Mesenchymal stem cell (in vitro differentiated cells and primary cell): ENCODE measurements around the gene BNIP3.
A peak's percentile ranks its signal among the peaks of the same experiment; 100 is the strongest.

Source experiments
- DNase-seq: peaks from one replicate; pipeline ENCODE4 v3.0.0-alpha.2; 2013
- H2AFZ ChIP-seq: one replicate; pipeline ENCODE4 v1.6.1; 2013; ENCODE audit warnings: low read depth, mild to moderate bottlenecking, control low read depth, inconsistent platforms, low read length, moderate library complexity
- H2AK5ac ChIP-seq: 2 replicates; pipeline ENCODE4 v1.6.1; 2013; ENCODE audit warnings: low read length, moderate library complexity, mild to moderate bottlenecking, inconsistent platforms; ENCODE audit not compliant: severe bottlenecking
- H2BK120ac ChIP-seq: one replicate; pipeline ENCODE4 v1.6.1; 2013; ENCODE audit warnings: low read depth, mild to moderate bottlenecking, inconsistent platforms, low read length, moderate library complexity
- H2BK12ac ChIP-seq, 2 experiments: one replicate each; pipeline ENCODE4 v1.6.1; 2013; ENCODE audit warnings: inconsistent platforms in 2 of 2, low read length in 2 of 2, mild to moderate bottlenecking in 2 of 2, moderate library complexity in 2 of 2, control low read depth in 1 of 2
- H2BK15ac ChIP-seq: one replicate; pipeline ENCODE4 v1.6.1; 2013; ENCODE audit warnings: mild to moderate bottlenecking, low read depth, inconsistent platforms; ENCODE audit not compliant: poor library complexity, severe bottlenecking
- H2BK5ac ChIP-seq: 2 replicates; pipeline ENCODE4 v1.6.1; 2013; ENCODE audit warnings: low read depth, mild to moderate bottlenecking, low read length, control low read depth, inconsistent platforms; ENCODE audit not compliant: poor library complexity, severe bottlenecking
- H3K14ac ChIP-seq, 2 experiments: one replicate each; pipeline ENCODE4 v1.6.1; 2013; ENCODE audit warnings: inconsistent platforms in 2 of 2, low read length in 2 of 2, control low read depth in 1 of 2, mild to moderate bottlenecking in 1 of 2, moderate library complexity in 1 of 2
- H3K18ac ChIP-seq, 2 experiments: one replicate each; pipeline ENCODE4 v1.6.1; 2013; ENCODE audit warnings: inconsistent platforms in 2 of 2, low read length in 2 of 2, control low read depth in 1 of 2, low read depth in 1 of 2, mild to moderate bottlenecking in 1 of 2
- H3K23ac ChIP-seq, 2 experiments: one replicate each; pipeline ENCODE4 v1.6.1; 2013; ENCODE audit warnings: inconsistent platforms in 2 of 2, low read length in 2 of 2, mild to moderate bottlenecking in 2 of 2, moderate library complexity in 2 of 2, control low read depth in 1 of 2
- H3K27ac ChIP-seq: 2 replicates; pipeline ENCODE4 v1.5.1; 2013; ENCODE audit warnings: mild to moderate bottlenecking, moderate library complexity, low read length, control low read depth, inconsistent platforms; ENCODE audit not compliant: poor library complexity, severe bottlenecking
- H3K27me3 ChIP-seq, 2 experiments: 2 replicates each; pipeline versions ENCODE4 v1.6.1 to v1.7.0; 2013; ENCODE audit warnings: low read length in 2 of 2, mild to moderate bottlenecking in 2 of 2, moderate library complexity in 2 of 2, control low read depth in 1 of 2, inconsistent platforms in 1 of 2; ENCODE audit not compliant: control insufficient read depth in 1 of 2, insufficient read depth in 1 of 2
- H3K36me3 ChIP-seq, 2 experiments: 2 replicates each; pipeline versions ENCODE4 v1.6.1 to v1.7.0; 2013; ENCODE audit warnings: low read length in 2 of 2, control low read depth in 1 of 2, inconsistent platforms in 1 of 2, low read depth in 1 of 2, mild to moderate bottlenecking in 1 of 2; ENCODE audit not compliant: insufficient read depth in 2 of 2, control insufficient read depth in 1 of 2
- H3K4ac ChIP-seq, 2 experiments: one replicate each; pipeline ENCODE4 v1.6.1; 2013; ENCODE audit warnings: inconsistent platforms in 2 of 2, low read length in 2 of 2, mild to moderate bottlenecking in 2 of 2, moderate library complexity in 2 of 2, control low read depth in 1 of 2, low read depth in 1 of 2
- H3K4me1 ChIP-seq: 2 replicates; pipeline ENCODE4 v1.6.1; 2013; ENCODE audit warnings: low read depth, low read length, control low read depth; ENCODE audit not compliant: control insufficient read depth, insufficient read depth
- H3K4me2 ChIP-seq: 2 replicates; pipeline ENCODE4 v1.6.1; 2013; ENCODE audit warnings: low read length, mild to moderate bottlenecking, inconsistent platforms; ENCODE audit not compliant: poor library complexity, severe bottlenecking
- H3K4me3 ChIP-seq, 2 experiments: 2 replicates each; pipeline versions ENCODE4 v1.5.1 to v1.7.0; 2013; ENCODE audit warnings: low read length in 2 of 2, mild to moderate bottlenecking in 2 of 2, control low read depth in 1 of 2, low read depth in 1 of 2; ENCODE audit not compliant: insufficient read depth in 1 of 2
- H3K79me1 ChIP-seq: replicated peaks from 2 replicates; pipeline ENCODE4 v1.6.1; 2013; ENCODE audit warnings: mild to moderate bottlenecking, control low read depth, low read length, inconsistent platforms; ENCODE audit not compliant: poor library complexity, severe bottlenecking
- H3K9ac ChIP-seq: 2 replicates; pipeline ENCODE4 v1.7.0; 2013; ENCODE audit warnings: mild to moderate bottlenecking, low read length, moderate library complexity
- H3K9me3 ChIP-seq: 2 replicates; pipeline ENCODE4 v1.7.0; 2013; ENCODE audit warnings: mild to moderate bottlenecking, low read length; ENCODE audit not compliant: control insufficient read depth
- H4K8ac ChIP-seq: one replicate; pipeline ENCODE4 v1.6.1; 2013; ENCODE audit warnings: inconsistent platforms, mild to moderate bottlenecking, low read length, moderate library complexity
- H4K91ac ChIP-seq: one replicate; pipeline ENCODE4 v1.6.1; 2013; ENCODE audit warnings: mild to moderate bottlenecking, low read length, inconsistent platforms
- WGBS: methylation state at CpG from one replicate; pipeline ENCODE4 v1.1.7; 2013; ENCODE audit warnings: mixed read lengths; 5-methylcytosine and 5-hydroxymethylcytosine counted together

BNIP3 gene

DNA sequence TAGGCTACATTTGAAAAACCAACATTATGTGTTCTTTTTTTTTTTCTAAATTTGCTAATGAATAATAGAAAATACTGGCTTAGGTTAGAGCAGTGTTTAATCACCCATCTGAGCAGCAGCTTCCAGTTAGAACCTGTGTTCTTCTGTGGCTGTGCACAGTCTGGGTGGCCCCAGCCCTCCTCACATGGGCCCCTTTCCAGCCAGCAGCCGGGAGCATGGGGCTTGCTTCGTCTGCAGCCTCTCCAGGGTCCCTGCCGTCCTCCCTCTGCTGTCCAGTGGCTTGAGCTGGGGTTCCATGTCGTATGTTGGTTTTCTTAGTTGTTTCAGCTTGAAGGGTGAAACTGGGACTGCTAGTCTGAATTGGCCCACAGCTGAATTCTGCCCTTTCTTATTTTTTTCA lies 37.3 kb downstream of the BNIP3 start:
- peaks cover 45 to 89% of the 10 kb centered on the region in 2 experiments for H3K36me3 ChIP-seq
- H3K9ac ChIP-seq: no peak overlapping the region
- no peaks in the 10 kb centered on the region for H3K27me3 ChIP-seq
- no peak overlapping the region for H3K18ac ChIP-seq
- H2AK5ac ChIP-seq: peak overlapping the region; percentile 33
- peak overlapping the region; percentile 33 for H3K4me2 ChIP-seq
- H2BK12ac ChIP-seq: no peak overlapping the region
- H2BK120ac ChIP-seq: no peak overlapping the region
- peak overlapping the region; percentile 84 for H3K27ac ChIP-seq
- H3K4me1 ChIP-seq: peaks cover 43% of the 10 kb centered on the region
- no peak overlapping the region for H3K23ac ChIP-seq
- H3K79me1 ChIP-seq: peaks cover 32% of the 10 kb centered on the region
- H3K4ac ChIP-seq: no peak overlapping the region
- no peak overlapping the region for H4K8ac ChIP-seq
- no peak overlapping the region for H3K14ac ChIP-seq
- 96% methylated on average over 4 of the region's 4 CpGs for WGBS
- H3K9me3 ChIP-seq: no peaks in the 10 kb centered on the region
- no peak overlapping the region for H3K4me3 ChIP-seq
- H2BK15ac ChIP-seq: no peak overlapping the region
- no peak overlapping the region for H2AFZ ChIP-seq
- no peak overlapping the region for H4K91ac ChIP-seq
- no peak for DNase-seq
- H2BK5ac ChIP-seq: no peak overlapping the region

DNA sequence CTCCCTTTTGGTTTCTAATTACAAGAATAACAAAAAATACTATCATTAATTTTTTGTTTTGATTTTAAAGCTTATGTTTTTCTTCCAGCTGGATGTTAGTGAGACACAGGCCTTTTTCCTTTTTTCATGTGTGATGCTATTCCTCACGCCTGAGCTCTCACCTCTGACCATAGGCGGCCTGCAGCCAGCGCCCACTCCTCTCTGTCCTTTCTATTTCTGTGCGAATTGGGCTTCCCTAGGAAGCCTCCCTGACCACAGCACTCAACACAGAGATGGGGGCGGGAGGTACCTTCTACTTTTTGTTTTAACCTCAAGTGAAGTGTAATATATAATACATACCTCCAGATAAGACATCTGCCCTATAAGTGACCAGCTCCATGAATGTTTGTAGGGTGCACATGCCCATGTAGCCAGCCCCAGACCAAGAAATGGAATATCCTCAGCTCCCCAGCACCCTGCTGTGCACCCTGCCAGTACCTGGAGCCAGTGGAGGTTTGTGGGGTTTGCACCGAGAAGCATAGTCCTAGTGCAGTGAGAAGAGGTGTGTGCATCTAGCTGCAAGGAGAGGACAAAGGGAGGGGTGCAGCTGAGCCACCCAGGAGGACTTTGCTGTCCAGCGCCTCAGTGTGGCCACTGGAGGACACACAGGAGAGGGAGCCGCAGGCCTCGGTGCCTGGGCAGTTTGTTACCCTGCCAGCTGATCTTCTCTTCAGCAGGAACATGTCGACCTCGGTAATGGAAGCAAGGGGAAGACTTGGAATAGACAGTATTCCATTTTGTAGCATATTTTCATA lies 38.5 kb downstream of the BNIP3 start:
- DNase-seq: peak; percentile 10
- no peaks in the 10 kb centered on the region for H3K9me3 ChIP-seq
- no peak overlapping the region for H2AFZ ChIP-seq
- no peak overlapping the region for H3K9ac ChIP-seq
- peaks cover 32% of the 10 kb centered on the region for H3K4me1 ChIP-seq
- WGBS: 91% methylated on average over 8 of the region's 11 CpGs
- peak overlapping the region; percentile 34 for H4K91ac ChIP-seq
- H2BK15ac ChIP-seq: no peak overlapping the region
- H3K23ac ChIP-seq: no peak overlapping the region
- H2BK120ac ChIP-seq: no peak overlapping the region
- no peak overlapping the region for H3K4me2 ChIP-seq
- H2AK5ac ChIP-seq: no peak overlapping the region
- H3K18ac ChIP-seq: no peak overlapping the region
- peak overlapping the region in 1 of 2 experiments; percentile 13 for H3K4ac ChIP-seq
- no peak overlapping the region for H2BK12ac ChIP-seq
- no peaks in the 10 kb centered on the region for H3K27me3 ChIP-seq
- H3K27ac ChIP-seq: no peak overlapping the region
- peaks cover 28% of the 10 kb centered on the region for H3K79me1 ChIP-seq
- peak overlapping the region; percentile 7 for H4K8ac ChIP-seq
- H2BK5ac ChIP-seq: no peak overlapping the region
- peaks cover 41 to 86% of the 10 kb centered on the region in 2 experiments for H3K36me3 ChIP-seq
- H3K14ac ChIP-seq: no peak overlapping the region
- H3K4me3 ChIP-seq: no peak overlapping the region

DNA sequence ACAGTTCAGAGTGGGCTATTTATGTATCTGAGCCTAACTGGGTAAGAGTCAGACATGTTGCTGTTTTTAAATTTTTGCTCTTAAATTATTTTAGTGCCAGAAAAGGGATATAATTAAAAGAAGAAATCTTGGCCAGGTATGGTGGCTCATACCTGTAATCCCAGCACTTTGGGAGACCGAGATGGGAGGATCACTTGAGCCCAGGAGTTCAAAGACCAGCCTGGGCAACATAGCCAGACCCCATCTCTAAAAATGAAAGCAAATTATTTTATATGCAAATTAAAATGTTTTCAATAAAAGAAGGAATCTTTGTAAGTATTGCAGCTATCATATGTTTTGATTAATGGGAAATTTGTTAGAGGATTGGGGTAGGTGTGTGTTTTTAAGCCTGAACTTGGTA lies 39.3 kb downstream of the BNIP3 start:
- H3K4ac ChIP-seq: no peak overlapping the region
- no peaks in the 10 kb centered on the region for H3K9me3 ChIP-seq
- peaks cover 45 to 79% of the 10 kb centered on the region in 2 experiments for H3K36me3 ChIP-seq
- no peak overlapping the region for H3K4me2 ChIP-seq
- H3K4me1 ChIP-seq: peaks cover 33% of the 10 kb centered on the region
- no peak overlapping the region for H2AK5ac ChIP-seq
- no peak overlapping the region for H4K91ac ChIP-seq
- no peak overlapping the region for H2BK15ac ChIP-seq
- WGBS: 88% methylated on average over 1 of the region's 1 CpG
- H3K14ac ChIP-seq: no peak overlapping the region
- H2AFZ ChIP-seq: no peak overlapping the region
- no peak overlapping the region for H3K27ac ChIP-seq
- H2BK12ac ChIP-seq: no peak overlapping the region
- H3K9ac ChIP-seq: no peak overlapping the region
- H2BK120ac ChIP-seq: no peak overlapping the region
- H2BK5ac ChIP-seq: no peak overlapping the region
- no peak overlapping the region for H3K18ac ChIP-seq
- peaks cover 32% of the 10 kb centered on the region for H3K79me1 ChIP-seq
- H4K8ac ChIP-seq: no peak overlapping the region
- no peak overlapping the region for H3K23ac ChIP-seq
- no peak overlapping the region for H3K4me3 ChIP-seq
- no peaks in the 10 kb centered on the region for H3K27me3 ChIP-seq
- DNase-seq: no peak

DNA sequence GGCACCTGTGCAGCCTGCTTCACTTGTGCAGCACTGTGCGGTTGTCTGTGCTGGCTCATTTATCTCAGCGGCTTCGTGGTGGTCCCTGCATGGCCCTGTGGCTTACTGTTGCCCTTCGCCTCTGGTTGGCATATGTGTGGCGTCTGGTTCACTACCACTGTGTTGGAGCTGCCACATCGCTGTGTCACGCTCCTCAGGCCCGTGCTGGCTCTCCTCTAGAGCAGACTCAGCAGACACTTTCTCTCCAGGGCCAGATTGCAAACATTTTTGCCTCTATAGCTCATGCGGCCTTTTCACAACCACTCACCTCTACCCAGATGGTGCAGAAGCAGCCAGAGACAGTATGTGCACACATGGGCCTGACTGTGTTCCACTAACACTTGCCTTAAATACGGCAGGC lies 43.0 kb downstream of the BNIP3 start:
- Histone ChIP-seq H3K9ac (no peak overlapping the region), H3K4me1 (peaks cover 10% of the 10 kb centered on the region), H2AK5ac (no peak overlapping the region), H3K27ac (no peak overlapping the region), H3K9me3 (no peaks in the 10 kb centered on the region), H3K23ac (no peak overlapping the region), H2BK12ac (no peak overlapping the region), H3K36me3 (peaks cover 46 to 67% of the 10 kb centered on the region in 2 experiments), H3K79me1 (peaks cover 47% of the 10 kb centered on the region), H2BK15ac (no peak overlapping the region), H3K18ac (no peak overlapping the region), H2AFZ (no peak overlapping the region), H4K91ac (no peak overlapping the region), H4K8ac (peak overlapping the region; percentile 2), H2BK5ac (no peak overlapping the region), H3K4me2 (no peak overlapping the region), H3K14ac (no peak overlapping the region), H3K27me3 (no peaks in the 10 kb centered on the region), H3K4ac (no peak overlapping the region), H3K4me3 (no peak overlapping the region), H2BK120ac (no peak overlapping the region)
- 97% methylated on average over 10 of the region's 10 CpGs for WGBS
- DNase-seq: no peak
